Fibroblast of lung (primary cell): ENCODE measurements around the gene GPR150.

Source experiments
- EZH2 ChIP-seq: IDR thresholded peaks from 2 replicates; pipeline ENCODE4 v1.5.1; 2012; ENCODE audit warnings: low read length, control low read depth, mild to moderate bottlenecking; ENCODE audit errors: missing control alignments
- TF ChIP-seq, protein P1 (sequence below), 2 donors: IDR thresholded peaks in 1 of 2; conservative IDR thresholded peaks in 1 of 2; 1 replicate in 1 of 2; 2 replicates in 1 of 2; pipeline ENCODE4 v1.5.1; 2011 to 2012; ENCODE audit warnings: low read length in 2 of 2, control low read depth in 1 of 2, inconsistent platforms in 1 of 2, low read depth in 1 of 2, mild to moderate bottlenecking in 1 of 2

DNA sequence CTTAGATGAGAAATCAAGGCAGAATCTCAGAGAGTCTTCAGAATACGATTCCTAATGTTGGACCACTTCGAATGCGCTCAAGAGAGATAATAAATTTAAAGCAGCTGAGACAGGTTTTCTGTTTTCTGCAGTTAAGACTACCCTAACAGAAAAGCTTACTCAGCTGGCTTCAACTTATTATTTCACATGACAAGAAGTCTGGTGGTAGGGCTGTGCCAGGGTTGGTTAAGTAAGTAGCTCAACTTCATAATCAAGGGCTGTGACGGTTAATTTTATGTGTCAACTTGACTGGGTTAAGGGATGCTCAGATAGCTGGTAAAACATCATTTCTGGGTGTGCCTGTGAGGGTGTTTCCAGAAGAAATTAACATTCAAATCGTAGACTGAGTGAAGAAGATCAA is 3.8 kb downstream of the GPR150 start:
- TF ChIP-seq, protein P1, sequence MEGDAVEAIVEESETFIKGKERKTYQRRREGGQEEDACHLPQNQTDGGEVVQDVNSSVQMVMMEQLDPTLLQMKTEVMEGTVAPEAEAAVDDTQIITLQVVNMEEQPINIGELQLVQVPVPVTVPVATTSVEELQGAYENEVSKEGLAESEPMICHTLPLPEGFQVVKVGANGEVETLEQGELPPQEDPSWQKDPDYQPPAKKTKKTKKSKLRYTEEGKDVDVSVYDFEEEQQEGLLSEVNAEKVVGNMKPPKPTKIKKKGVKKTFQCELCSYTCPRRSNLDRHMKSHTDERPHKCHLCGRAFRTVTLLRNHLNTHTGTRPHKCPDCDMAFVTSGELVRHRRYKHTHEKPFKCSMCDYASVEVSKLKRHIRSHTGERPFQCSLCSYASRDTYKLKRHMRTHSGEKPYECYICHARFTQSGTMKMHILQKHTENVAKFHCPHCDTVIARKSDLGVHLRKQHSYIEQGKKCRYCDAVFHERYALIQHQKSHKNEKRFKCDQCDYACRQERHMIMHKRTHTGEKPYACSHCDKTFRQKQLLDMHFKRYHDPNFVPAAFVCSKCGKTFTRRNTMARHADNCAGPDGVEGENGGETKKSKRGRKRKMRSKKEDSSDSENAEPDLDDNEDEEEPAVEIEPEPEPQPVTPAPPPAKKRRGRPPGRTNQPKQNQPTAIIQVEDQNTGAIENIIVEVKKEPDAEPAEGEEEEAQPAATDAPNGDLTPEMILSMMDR (conservative IDR thresholded peaks at IDR 0.05 in 1 of 2, IDR thresholded peaks at IDR 0.05 in 1 of 2; ENCODE audit: low read depth in 1 of 2, low read length in 2 of 2), result no peak
- no peak for TF ChIP-seq EZH2
